OCI-LY1 (cell line): Measurements from ENCODE around the gene M1AP.

Experiments used
- H2AFZ ChIP-seq: fragments of 200-600 bp; sonication (generic), shearing (Covaris generic); 2 replicates; pipeline ENCODE4 v1.6.0; 2014; ENCODE audit warnings: antibody characterized with exemption, mild to moderate bottlenecking, low read length
- H3F3A ChIP-seq: fragments of 200-600 bp; sonication (generic), shearing (Covaris generic); 2 replicates; pipeline ENCODE4 v1.6.0; 2014; ENCODE audit warnings: mild to moderate bottlenecking, antibody characterized with exemption, low read length, moderate library complexity; ENCODE audit not compliant: insufficient read depth
- H3K27ac ChIP-seq: fragments of 200-600 bp; sonication (generic); 2 replicates; pipeline ENCODE4 v1.5.1; 2014; ENCODE audit warnings: low read length, mixed run types, mild to moderate bottlenecking, low read depth; ENCODE audit not compliant: poor library complexity, severe bottlenecking
- H3K27me3 ChIP-seq: fragments of 200-600 bp; sonication (generic); 2 replicates; pipeline ENCODE4 v1.6.0; 2014; ENCODE audit warnings: antibody characterized with exemption, mild to moderate bottlenecking, low read length, moderate library complexity; ENCODE audit not compliant: insufficient read depth
- H3K36me3 ChIP-seq: fragments of 200-600 bp; sonication (generic); 2 replicates; pipeline ENCODE4 v1.6.1; 2014; ENCODE audit warnings: mild to moderate bottlenecking, antibody characterized with exemption, low read length, moderate library complexity, mixed read lengths; ENCODE audit not compliant: insufficient read depth
- H3K4me1 ChIP-seq: fragments of 200-600 bp; sonication (generic); 2 replicates; pipeline ENCODE4 v1.5.1; 2014; ENCODE audit warnings: mild to moderate bottlenecking, low read length, moderate library complexity; ENCODE audit not compliant: insufficient read depth, severe bottlenecking
- H3K4me2 ChIP-seq: fragments of 200-600 bp; sonication (generic), shearing (Covaris generic); 2 replicates; pipeline ENCODE4 v1.6.1; 2014; ENCODE audit warnings: low read length
- H3K4me3 ChIP-seq: fragments of 200-600 bp; sonication (generic); 2 replicates; pipeline ENCODE4 v1.5.1; 2014; ENCODE audit warnings: low read length, low read depth, mild to moderate bottlenecking, mixed read lengths; ENCODE audit not compliant: poor library complexity, severe bottlenecking
- H3K79me2 ChIP-seq: fragments of 200-600 bp; shearing (Covaris generic); 2 replicates; pipeline ENCODE4 v1.6.1; 2016; ENCODE audit warnings: mixed run types, low read length, mixed read lengths; ENCODE audit not compliant: insufficient read depth
- H3K9ac ChIP-seq: fragments of 200-600 bp; sonication (generic), shearing (Covaris generic); 2 replicates; pipeline ENCODE4 v1.6.1; 2014; ENCODE audit warnings: mild to moderate bottlenecking, low read length, mixed read lengths
- H3K9me2 ChIP-seq: fragments of 200-600 bp; sonication (generic), shearing (Covaris generic); 2 replicates; pipeline ENCODE4 v1.6.1; 2014; ENCODE audit warnings: low read depth, mild to moderate bottlenecking, low read length, mixed read lengths
- H3K9me3 ChIP-seq: fragments of 200-600 bp; shearing (Covaris generic); 2 replicates; pipeline ENCODE4 v1.6.1; 2014; ENCODE audit warnings: low read length, mixed read lengths
- H4K20me1 ChIP-seq: fragments of 200-600 bp; sonication (generic), shearing (Covaris generic); 2 replicates; pipeline ENCODE4 v1.6.0; 2016; ENCODE audit warnings: mild to moderate bottlenecking, low read length; ENCODE audit not compliant: insufficient read depth
- CTCF ChIP-seq: fragments of 200-600 bp; sonication (generic), shearing (Covaris generic); IDR thresholded peaks from 2 replicates; pipeline ENCODE4 v1.5.1; 2017; ENCODE audit warnings: mild to moderate bottlenecking, antibody characterized with exemption, low read length, moderate library complexity, mixed read lengths
- EZH2 ChIP-seq: fragments of 200-600 bp; sonication (generic), shearing (Covaris generic); IDR thresholded peaks from 2 replicates; pipeline ENCODE4 v1.8.0; 2017; ENCODE audit warnings: borderline replicate concordance, mixed run types, mild to moderate bottlenecking, antibody characterized with exemption, low read length, moderate library complexity, mixed read lengths

Gene M1AP

GRCh38 chr2:74682501-74682900, 34.4 kb upstream of the M1AP start:
- Histone ChIP-seq H4K20me1 (no peaks in the 10 kb centered on the region), H3K9me3 (no peaks in the 10 kb centered on the region), H3F3A (no peaks in the 10 kb centered on the region), H3K27me3 (no peaks in the 10 kb centered on the region), H3K4me1 (no peaks in the 10 kb centered on the region), H2AFZ (no peak overlapping the region), H3K9ac (no peak overlapping the region), H3K36me3 (no peaks in the 10 kb centered on the region), H3K9me2 (no peaks in the 10 kb centered on the region), H3K4me3 (no peak overlapping the region), H3K79me2 (no peaks in the 10 kb centered on the region), H3K27ac (no peak overlapping the region), H3K4me2 (no peak overlapping the region)
- TF ChIP-seq CTCF (no peak), EZH2 (no peak)

- no peak overlapping the region for H3K27ac ChIP-seq
- H3K4me2 ChIP-seq, result no peak overlapping the region
- no peaks in the 10 kb centered on the region for H3F3A ChIP-seq
- H3K4me1 ChIP-seq, result no peaks in the 10 kb centered on the region
- H3K4me3 ChIP-seq, result no peak overlapping the region
- no peak overlapping the region for H3K9ac ChIP-seq
- H2AFZ ChIP-seq, result no peak overlapping the region
- no peaks in the 10 kb centered on the region for H3K9me3 ChIP-seq
- TF ChIP-seq CTCF, result no peak
- TF ChIP-seq EZH2, result no peak
- no peaks in the 10 kb centered on the region for H3K9me2 ChIP-seq
- H3K27me3 ChIP-seq, result no peaks in the 10 kb centered on the region
- no peaks in the 10 kb centered on the region for H4K20me1 ChIP-seq
- no peaks in the 10 kb centered on the region for H3K36me3 ChIP-seq
- H3K79me2 ChIP-seq, result no peaks in the 10 kb centered on the region
These were observed 31.5 kb upstream of the M1AP start for GRCh38 chr2:74679615-74680014.

GRCh38 chr2:74676331-74676730, 28.2 kb upstream of the M1AP start:
- Histone ChIP-seq H3K4me1 (no peaks in the 10 kb centered on the region), H4K20me1 (no peaks in the 10 kb centered on the region)
- TF ChIP-seq EZH2, result no peak
- no peak for TF ChIP-seq CTCF

More at GRCh38 chr2:74676331-74676730, 28.2 kb upstream of the M1AP start:
- Histone ChIP-seq H3K36me3 (no peaks in the 10 kb centered on the region), H3K9me3 (no peaks in the 10 kb centered on the region), H3K27me3 (no peaks in the 10 kb centered on the region), H3K27ac (no peak overlapping the region), H3F3A (no peaks in the 10 kb centered on the region), H3K4me3 (no peak overlapping the region), H2AFZ (no peak overlapping the region), H3K9ac (no peak overlapping the region), H3K79me2 (no peaks in the 10 kb centered on the region), H3K9me2 (no peaks in the 10 kb centered on the region), H3K4me2 (no peak overlapping the region)
